ENCODE measurements around the gene IMMP2L.

DNA sequence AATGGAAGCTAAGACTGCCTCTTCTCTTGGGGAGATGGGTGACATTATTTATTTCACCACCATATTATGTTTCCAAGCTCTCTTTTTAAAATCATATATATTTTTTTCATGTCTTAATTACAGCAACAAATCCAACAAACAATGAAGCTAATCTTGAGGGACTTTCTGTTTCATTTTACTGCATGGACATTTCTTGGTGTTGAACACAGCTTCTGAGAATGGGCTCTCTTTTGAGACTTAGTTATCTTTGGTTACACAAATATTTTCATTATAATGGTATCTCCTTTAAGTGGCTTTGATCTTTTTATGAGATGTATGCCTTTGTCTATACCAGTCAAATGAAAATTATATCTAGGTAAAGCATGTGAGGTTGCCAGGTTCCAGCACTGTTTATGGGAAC is 681.3 kb downstream of the IMMP2L start:
- TF ChIP-seq ZFAT (CRISPR knock-in tag; conservative IDR thresholded peaks at IDR 0.05) (no peak), TGIF2 (CRISPR knock-in tag; IDR thresholded peaks at IDR 0.05) (no peak), CC2D1A (CRISPR knock-in tag; IDR thresholded peaks at IDR 0.05) (no peak)
- TF ChIP-seq, protein P1, sequence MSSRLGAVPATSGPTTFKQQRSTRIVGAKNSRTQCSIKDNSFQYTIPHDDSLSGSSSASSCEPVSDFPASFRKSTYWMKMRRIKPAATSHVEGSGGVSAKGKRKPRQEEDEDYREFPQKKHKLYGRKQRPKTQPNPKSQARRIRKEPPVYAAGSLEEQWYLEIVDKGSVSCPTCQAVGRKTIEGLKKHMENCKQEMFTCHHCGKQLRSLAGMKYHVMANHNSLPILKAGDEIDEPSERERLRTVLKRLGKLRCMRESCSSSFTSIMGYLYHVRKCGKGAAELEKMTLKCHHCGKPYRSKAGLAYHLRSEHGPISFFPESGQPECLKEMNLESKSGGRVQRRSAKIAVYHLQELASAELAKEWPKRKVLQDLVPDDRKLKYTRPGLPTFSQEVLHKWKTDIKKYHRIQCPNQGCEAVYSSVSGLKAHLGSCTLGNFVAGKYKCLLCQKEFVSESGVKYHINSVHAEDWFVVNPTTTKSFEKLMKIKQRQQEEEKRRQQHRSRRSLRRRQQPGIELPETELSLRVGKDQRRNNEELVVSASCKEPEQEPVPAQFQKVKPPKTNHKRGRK (CRISPR knock-in tag; IDR thresholded peaks at IDR 0.05): no peak

Data from HepG2 (cell line).